Upper lobe of left lung (tissue), 6 donors: ENCODE results near the gene UBE2G1. TPM values are rescaled to one million over a fixed set of nuclear protein-coding genes. Genes with fewer than 3 reads are reported as not detected.
A peak's percentile ranks its signal among the peaks of the same experiment; 100 is the strongest.

Experiments
- ATAC-seq, 2 donors: fragments of 200-7000 bp; cut with Tn5 transposase; one replicate each; pipeline ENCODE4 v1.9.1; 2022; ENCODE audit warnings: mild to moderate bottlenecking in 2 of 2, moderate library complexity in 2 of 2; ENCODE audit not compliant: low FRiP score in 2 of 2
- DNase-seq, 2 donors: peaks; one replicate each; pipeline ENCODE4 v3.0.0-alpha.2; 2019 to 2020
- H3K27ac ChIP-seq, 4 donors: fragments of 200-600 bp; sonication (generic); one replicate each; pipeline ENCODE4 v1.5.1; 2016 to 2019
- H3K27me3 ChIP-seq, 4 donors: fragments of 200-600 bp; sonication (generic); one replicate each; pipeline ENCODE4 v1.5.1; 2017 to 2019
- H3K36me3 ChIP-seq, 4 donors: fragments of 200-600 bp; sonication (generic); one replicate each; pipeline ENCODE4 v1.5.1; 2016 to 2019
- H3K4me1 ChIP-seq, 4 donors: fragments of 200-600 bp; sonication (generic); one replicate each; pipeline ENCODE4 v1.5.1; 2018 to 2019
- H3K4me3 ChIP-seq, 4 donors: fragments of 200-600 bp; sonication (generic); one replicate each; pipeline ENCODE4 v1.5.1; 2017 to 2019; ENCODE audit warnings: mild to moderate bottlenecking in 2 of 4, moderate library complexity in 1 of 4
- H3K9me3 ChIP-seq, 4 donors: fragments of 200-600 bp; sonication (generic); one replicate each; pipeline ENCODE4 v1.5.1; 2018 to 2019
- CTCF ChIP-seq, 6 experiments: fragments of 450-650 bp in 4 of 6; fragments of 200-600 bp in 2 of 6; sonication (generic) in 2 of 6; IDR thresholded peaks; one replicate each; pipeline ENCODE4 v1.5.1; 2016 to 2019; ENCODE audit warnings: antibody characterized with exemption in 6 of 6
- EP300 ChIP-seq, 4 donors: sonication (generic); formaldehyde crosslinking; IDR thresholded peaks; one replicate each; pipeline ENCODE4 v1.5.1; 2017; ENCODE audit warnings: antibody characterized with exemption in 4 of 4, control low read depth in 2 of 4
- POLR2A ChIP-seq, 4 donors: fragments of 450-650 bp; IDR thresholded peaks; one replicate each; pipeline ENCODE4 v1.5.1; 2016 to 2017; ENCODE audit warnings: antibody characterized with exemption in 4 of 4, mild to moderate bottlenecking in 2 of 4
- POLR2AphosphoS5 ChIP-seq, 2 donors: sonication (generic); formaldehyde crosslinking; IDR thresholded peaks; one replicate each; pipeline ENCODE4 v1.5.1; 2017; ENCODE audit warnings: antibody characterized with exemption in 2 of 2
- WGBS, 2 donors: methylation state at CpG; one replicate each; pipeline ENCODE4 v1.1.5; 2017 to 2018; 5-methylcytosine and 5-hydroxymethylcytosine counted together
- total RNA-seq, 6 donors: library from RNA; depleted of rRNA in 4 of 6; stranded (reverse); fragments of >200 nt in 4 of 6; gene quantifications; one replicate each; pipeline versions ENCODE4 v1.1.0 to v1.2.1, GENCODE V29; 2016 to 2021
- donor health status: DM: no; HTN: no; CAD: no; lungs with moderate emphysema.
- donor health status: DM: no; HTN: yes; CAD: no; lungs with severe emphysema.

The UBE2G1 gene
- total RNA-seq, 6 donors from 2014 or later = 24.5 to 45.8 (median 35.8) TPM

- 53 to 73% methylated on average over 2 to 5 of the region's 5 CpGs for WGBS, 2 donors
- Histone ChIP-seq H3K36me3 (peaks cover 0 to 6% (median 0%) of the 10 kb centered on the region in 4 donors), H3K4me3 (no peak overlapping the region), H3K27ac (peak overlapping the region; percentile 7 to 54 (median 40)), H3K4me1 (peaks cover 30 to 58% (median 37%) of the 10 kb centered on the region in 4 donors), H3K27me3 (no peaks in the 10 kb centered on the region), H3K9me3 (no peaks in the 10 kb centered on the region)
- TF ChIP-seq POLR2A (IDR thresholded peaks at IDR 0.05) (no peak), EP300 (IDR thresholded peaks at IDR 0.05) (no peak), CTCF (IDR thresholded peaks at IDR 0.05) (no peak), POLR2AphosphoS5 (IDR thresholded peaks at IDR 0.05) (no peak)
- DNase-seq (peak in 1 of 2 donors; percentile 29), ATAC-seq (peak in 1 of 2 donors; percentile 64)
Measured at GRCh38 chr17:4247361-4247970, 119.0 kb downstream of the UBE2G1 start.

GRCh38 chr17:4246674-4247073 lies 119.8 kb downstream of the UBE2G1 start:
- no peak for TF ChIP-seq EP300 (IDR thresholded peaks at IDR 0.05)
- TF ChIP-seq CTCF (IDR thresholded peaks at IDR 0.05) = no peak
- no peak for TF ChIP-seq POLR2AphosphoS5 (IDR thresholded peaks at IDR 0.05)
- no peak for TF ChIP-seq POLR2A (IDR thresholded peaks at IDR 0.05)
- peaks cover 30 to 56% (median 37%) of the 10 kb centered on the region in 4 donors for H3K4me1 ChIP-seq
- WGBS, 2 donors = 97% methylated on average over 5 of the region's 5 CpGs
- H3K4me3 ChIP-seq = no peak overlapping the region
- DNase-seq (no peak), ATAC-seq (no peak)
- H3K27me3 ChIP-seq = no peaks in the 10 kb centered on the region
- H3K27ac ChIP-seq = peak overlapping the region in 2 of 4 donors; percentile 7 to 40
- H3K9me3 ChIP-seq = no peaks in the 10 kb centered on the region
- peaks cover under 1 to 11% (median 5%) of the 10 kb centered on the region in 4 donors for H3K36me3 ChIP-seq

GRCh38 chr17:4241535-4241934 lies 124.9 kb downstream of the UBE2G1 start:
- no peak for DNase-seq
- no peak for ATAC-seq
- TF ChIP-seq CTCF (IDR thresholded peaks at IDR 0.05) = no peak
- no peak overlapping the region for H3K4me3 ChIP-seq
- no peaks in the 10 kb centered on the region for H3K27me3 ChIP-seq
- no peak overlapping the region for H3K27ac ChIP-seq
- no peaks in the 10 kb centered on the region for H3K9me3 ChIP-seq
- peaks cover under 1 to 14% (median 2%) of the 10 kb centered on the region in 4 donors for H3K4me1 ChIP-seq
- H3K36me3 ChIP-seq = peaks cover 8 to 46% (median 29%) of the 10 kb centered on the region in 4 donors
- 88 to 95% methylated on average over 11 of the region's 11 CpGs for WGBS, 2 donors

- DNase-seq (no peak), ATAC-seq (no peak)
- no peak for TF ChIP-seq EP300 (IDR thresholded peaks at IDR 0.05)
- H3K4me1 ChIP-seq = peaks cover 0 to 3% (median 0%) of the 10 kb centered on the region in 4 donors
- H3K36me3 ChIP-seq = peaks cover 13 to 79% (median 30%) of the 10 kb centered on the region in 4 donors
- no peak overlapping the region for H3K27ac ChIP-seq
- H3K9me3 ChIP-seq = no peaks in the 10 kb centered on the region
- no peaks in the 10 kb centered on the region for H3K27me3 ChIP-seq
- H3K4me3 ChIP-seq = no peak overlapping the region
- 45 to 66% methylated on average over 3 of the region's 3 CpGs for WGBS, 2 donors
Measured at GRCh38 chr17:4236456-4236855, 130.0 kb downstream of the UBE2G1 start.

- 92 to 93% methylated on average over 8 of the region's 8 CpGs for WGBS, 2 donors
Measured at GRCh38 chr17:4235372-4236279, 130.8 kb downstream of the UBE2G1 start.

More at GRCh38 chr17:4235372-4236279, 130.8 kb downstream of the UBE2G1 start:
- no peak overlapping the region for H3K27ac ChIP-seq
- no peaks in the 10 kb centered on the region for H3K9me3 ChIP-seq
- ATAC-seq (no peak), DNase-seq (no peak)
- H3K4me3 ChIP-seq = no peak overlapping the region
- no peaks in the 10 kb centered on the region for H3K27me3 ChIP-seq
- peaks cover 5 to 11% (median 8%) of the 10 kb centered on the region in 4 donors for H3K4me1 ChIP-seq
- TF ChIP-seq CTCF (IDR thresholded peaks at IDR 0.05) (no peak), POLR2A (IDR thresholded peaks at IDR 0.05) (no peak), POLR2AphosphoS5 (IDR thresholded peaks at IDR 0.05) (no peak), EP300 (IDR thresholded peaks at IDR 0.05) (no peak)
- peaks cover 8 to 79% (median 25%) of the 10 kb centered on the region in 4 donors for H3K36me3 ChIP-seq
